GM19099 (cell line): ENCODE results near the gene ST3GAL6.

Experiments
- POLR2A ChIP-seq: IDR thresholded peaks from 3 replicates; pipeline ENCODE4 v1.6.1; 2011; ENCODE audit warnings: low read depth; ENCODE audit not compliant: insufficient read length; ENCODE audit errors: extremely low read depth

The ST3GAL6 gene

DNA sequence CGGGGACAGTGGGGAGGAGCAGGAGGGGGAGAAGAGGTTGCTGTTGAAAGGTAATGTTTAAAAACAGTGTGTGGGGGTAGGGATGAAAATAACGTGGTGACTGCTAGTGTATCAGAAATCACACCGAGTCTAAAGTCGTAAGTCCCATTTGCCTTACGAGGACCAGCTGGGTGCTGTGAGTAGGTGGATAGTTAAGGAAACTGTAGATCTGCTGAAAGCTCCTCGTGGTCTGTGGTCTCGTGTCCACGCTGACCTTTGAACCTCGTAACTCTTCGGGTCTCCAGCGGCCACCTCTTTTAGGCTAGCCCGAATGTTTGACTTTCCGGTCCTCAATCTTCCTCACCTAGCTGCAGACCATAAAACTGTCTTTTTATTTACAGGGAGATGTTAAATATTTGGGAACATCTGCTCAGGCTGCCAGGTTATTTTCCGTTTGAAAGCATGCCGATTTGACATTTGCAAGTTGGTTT lies 29.3 kb upstream of the ST3GAL6 start:
- TF ChIP-seq POLR2A = no peak

DNA sequence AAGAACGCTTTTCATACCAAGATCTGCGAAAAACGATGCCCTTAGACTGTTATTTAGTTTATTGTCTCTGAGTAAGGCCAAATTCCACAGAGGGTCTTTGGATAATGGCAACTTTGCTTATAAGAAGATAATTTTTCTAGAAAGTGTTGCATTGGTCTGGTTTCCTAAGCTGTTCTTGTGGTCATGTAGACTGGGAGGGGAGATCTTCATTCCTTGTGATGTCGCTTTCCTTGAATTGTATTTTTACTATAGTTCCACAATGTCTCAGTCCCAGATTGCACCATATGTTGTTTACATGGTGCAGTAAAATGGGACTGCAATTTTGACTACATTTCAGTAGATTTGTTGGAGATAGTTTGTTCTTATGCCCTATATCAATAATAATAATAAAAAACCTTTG lies 28.8 kb upstream of the ST3GAL6 start:
- no peak for TF ChIP-seq POLR2A

DNA sequence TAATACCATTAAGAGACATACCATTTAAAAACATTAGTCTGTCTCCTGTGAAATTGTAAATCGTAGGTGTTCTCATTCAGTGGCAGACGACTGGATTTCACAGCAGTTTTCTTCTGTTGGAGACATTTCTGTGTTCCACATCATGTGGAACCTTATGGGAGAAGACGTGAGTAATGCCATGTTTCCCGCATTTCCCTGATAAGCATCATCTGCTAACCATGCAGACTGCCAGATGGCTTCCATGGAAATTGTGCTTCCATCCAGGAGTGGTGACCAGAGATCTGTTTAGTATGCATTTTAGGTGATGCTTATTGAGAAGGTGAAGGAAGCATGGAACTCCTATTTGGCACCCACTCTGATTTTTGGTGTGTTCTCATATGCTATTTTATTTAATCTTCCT lies 28.4 kb upstream of the ST3GAL6 start:
- no peak for TF ChIP-seq POLR2A

DNA sequence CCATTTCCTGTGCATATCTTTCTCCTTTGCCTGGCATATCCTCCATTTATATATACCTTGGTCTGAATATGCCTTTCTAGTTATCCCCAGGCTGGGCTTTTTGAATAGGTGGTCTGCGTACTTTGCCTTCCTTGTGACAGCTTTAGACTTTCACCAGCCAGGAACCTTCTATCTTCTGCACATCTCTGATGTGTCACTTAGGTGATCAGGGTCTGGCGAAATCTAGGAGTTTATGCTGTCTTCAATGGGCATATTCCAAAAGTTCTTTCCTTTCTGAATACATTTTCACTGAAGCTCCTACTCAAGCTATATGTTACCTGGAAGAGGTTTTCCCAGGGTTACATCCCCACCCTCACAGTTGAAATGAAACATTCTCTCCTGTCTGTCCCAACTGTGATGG lies 27.8 kb upstream of the ST3GAL6 start:
- TF ChIP-seq POLR2A = no peak

DNA sequence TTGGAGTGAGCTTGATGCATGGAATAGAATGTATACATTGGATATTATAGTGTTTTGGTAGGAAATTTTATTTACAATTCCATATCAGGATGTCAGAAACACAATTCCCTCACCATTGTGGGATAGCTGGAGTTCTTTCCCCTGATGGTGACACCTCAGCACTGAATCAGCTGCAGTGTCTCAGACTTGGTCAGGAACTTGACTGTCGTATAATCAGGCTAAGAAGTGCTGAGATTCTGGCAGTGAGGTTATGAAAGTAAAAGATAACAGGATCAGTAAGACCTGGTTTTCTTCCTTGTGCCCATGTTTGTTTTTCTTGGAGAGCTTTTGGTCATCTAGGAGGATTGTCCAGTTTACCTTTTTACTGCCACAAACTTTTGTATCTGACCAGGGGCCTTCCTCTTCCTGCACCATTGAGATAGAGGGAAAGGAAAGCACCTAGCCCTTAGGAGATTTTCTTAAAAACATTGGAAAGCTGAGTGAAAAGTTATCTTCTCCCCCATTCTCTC lies 27.3 kb upstream of the ST3GAL6 start:
- no peak for TF ChIP-seq POLR2A

DNA sequence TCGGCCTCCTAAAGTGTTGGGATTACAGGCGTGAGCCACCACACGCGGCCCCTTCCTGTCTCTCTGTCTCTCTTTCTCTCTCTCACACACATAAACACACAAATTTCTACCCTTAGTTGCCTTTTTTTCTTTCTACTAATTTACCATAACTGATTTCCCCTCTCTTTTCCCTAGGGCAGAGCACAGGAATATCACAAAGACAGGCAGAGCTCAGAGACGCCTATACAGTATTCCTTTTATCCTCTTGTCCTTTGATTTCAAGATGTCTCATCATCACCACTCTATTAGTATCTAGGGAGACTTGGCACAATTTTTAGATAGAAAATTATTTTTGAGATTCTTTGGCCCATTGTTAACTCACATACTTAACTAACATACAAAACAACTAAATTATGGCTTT lies 25.8 kb upstream of the ST3GAL6 start:
- no peak for TF ChIP-seq POLR2A

DNA sequence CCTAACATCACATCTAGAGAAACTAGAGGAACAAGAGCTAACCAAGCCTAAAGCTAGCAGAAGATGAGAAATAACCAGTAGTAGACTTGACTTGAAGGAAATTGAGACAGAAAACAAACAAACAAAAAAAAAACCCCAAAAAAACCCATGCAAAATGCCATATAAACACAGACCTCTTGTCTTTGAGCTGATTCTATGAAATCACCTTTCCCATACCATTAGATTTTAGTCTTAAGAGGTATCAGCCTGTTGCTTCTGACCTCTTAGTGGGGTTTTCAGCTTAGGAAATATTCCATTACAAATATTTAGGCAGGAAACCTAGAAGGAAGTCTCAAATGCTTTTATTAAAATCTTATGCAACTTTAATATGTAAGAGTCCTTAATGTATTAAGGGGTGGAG lies 23.9 kb upstream of the ST3GAL6 start:
- no peak for TF ChIP-seq POLR2A

DNA sequence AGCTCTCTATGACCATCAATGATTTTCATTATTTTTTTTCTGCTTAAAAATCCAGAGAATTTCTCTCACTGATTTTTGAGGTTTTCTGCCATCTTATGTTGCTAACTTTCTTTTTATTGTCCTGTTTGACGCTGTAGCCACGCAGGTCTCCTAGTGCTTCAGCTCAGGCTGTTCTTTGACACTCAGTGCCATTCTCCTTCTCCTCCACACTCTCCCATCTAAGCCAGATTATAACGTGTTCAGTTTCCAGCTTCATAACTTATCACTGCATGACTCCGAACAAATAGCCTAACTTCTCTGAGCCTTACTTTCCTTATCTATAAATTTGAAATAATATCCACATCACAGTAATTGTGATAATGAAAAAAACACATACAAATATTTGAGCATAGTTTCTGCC lies 22.8 kb upstream of the ST3GAL6 start:
- TF ChIP-seq POLR2A = no peak

DNA sequence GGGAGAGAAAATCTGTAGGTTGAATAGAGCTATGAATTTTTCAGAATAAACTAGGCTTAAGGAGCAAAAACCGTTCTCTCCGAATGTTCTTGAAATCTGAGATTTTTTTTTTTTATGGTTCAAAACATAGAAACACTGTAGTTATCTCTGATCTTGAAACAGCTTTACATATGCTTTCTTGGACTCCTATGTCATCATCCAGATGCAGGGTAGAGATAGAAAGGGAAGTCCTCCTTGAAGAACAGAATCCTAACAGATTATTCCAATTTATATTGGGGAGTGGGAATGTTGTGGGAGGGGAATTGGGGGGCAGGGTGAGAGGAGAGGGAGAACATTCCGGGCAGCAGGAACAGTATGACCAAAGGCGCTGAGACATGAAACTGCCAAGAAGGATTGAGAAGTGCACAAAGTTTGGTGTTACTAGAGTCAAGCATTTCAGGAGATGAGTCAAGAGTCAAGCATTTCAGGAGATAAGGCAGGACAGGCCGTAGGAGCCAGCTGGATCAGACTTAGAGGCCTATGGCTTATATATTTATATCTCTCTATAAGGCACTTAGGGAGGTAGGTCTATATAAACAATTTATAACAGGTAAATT lies 21.9 kb upstream of the ST3GAL6 start:
- no peak for TF ChIP-seq POLR2A

DNA sequence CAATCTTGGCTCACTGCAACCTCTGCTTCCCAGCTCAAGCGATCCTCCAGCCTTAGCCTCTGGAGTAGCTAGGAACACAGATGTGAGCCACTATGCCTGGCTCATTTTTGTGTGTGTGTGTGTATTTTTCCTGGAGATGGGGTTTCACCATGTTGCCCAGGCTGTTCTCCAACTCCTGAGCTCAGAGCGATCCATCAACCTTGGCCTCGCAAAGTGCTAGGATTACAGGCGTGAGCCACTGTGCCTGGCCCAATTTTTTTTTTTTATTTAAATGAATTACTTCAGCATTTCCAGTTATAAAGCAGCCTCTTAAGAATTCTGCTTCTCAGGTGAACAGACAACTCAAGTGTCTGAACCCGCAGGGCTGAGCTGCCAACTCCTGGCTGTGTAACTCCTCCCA lies 20.1 kb upstream of the ST3GAL6 start:
- TF ChIP-seq POLR2A = no peak

DNA sequence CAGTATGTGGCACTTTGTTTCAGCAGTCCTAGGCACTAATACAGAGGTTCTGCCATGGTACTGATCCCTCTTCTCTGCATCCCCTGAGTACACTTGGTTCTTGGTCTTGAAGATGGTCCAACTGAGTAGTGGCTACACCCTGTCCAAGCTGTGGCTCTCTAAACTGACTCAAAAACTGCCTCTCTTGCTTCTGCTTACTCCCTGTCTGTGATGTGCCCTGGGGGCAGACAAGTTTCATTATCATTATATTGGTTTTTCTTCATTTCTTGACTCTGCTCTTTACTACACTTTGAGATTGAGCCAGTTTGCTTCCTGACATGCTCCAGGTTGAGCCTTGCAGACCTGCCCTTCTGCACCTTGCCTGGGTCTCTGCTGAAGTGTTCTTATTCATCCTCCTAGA lies 18.9 kb upstream of the ST3GAL6 start:
- no peak for TF ChIP-seq POLR2A

DNA sequence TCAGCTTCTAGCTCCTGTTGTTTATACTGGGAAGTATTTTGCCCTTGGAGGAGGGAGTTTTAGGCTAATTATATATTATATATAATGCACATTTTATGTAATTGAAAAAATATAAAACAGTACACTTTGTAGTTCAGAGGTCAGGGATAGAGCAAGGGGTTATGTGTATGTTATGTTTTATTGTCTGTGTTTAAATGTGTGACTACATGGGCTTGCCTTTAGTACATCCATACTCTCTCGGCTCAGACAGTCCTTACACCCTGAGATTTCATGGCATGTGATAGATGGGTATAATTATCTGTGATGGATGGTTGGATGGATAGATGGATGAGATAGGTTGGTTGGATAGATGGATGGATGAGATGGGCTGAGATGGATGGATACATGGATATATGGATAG lies 17.4 kb upstream of the ST3GAL6 start:
- TF ChIP-seq POLR2A = no peak

DNA sequence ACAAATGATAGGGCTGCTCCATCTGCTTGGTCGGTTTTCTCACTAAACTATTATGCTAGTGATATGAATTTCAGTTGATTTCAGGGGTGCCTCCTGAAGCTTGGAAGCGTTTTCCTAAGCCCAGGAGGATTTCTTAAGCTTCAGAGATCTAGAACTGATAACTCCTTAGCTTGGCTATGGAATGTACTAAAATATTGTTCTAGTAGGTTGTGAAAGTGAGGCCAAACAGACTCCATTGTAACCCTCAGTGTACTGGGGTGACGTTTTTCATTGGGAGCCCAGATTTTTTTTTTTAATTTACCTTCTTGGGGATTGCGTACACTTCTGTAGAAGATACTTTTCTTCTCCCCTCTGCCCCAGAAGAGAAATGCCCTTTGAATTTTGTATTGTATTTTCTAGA lies 17.0 kb upstream of the ST3GAL6 start:
- no peak for TF ChIP-seq POLR2A

DNA sequence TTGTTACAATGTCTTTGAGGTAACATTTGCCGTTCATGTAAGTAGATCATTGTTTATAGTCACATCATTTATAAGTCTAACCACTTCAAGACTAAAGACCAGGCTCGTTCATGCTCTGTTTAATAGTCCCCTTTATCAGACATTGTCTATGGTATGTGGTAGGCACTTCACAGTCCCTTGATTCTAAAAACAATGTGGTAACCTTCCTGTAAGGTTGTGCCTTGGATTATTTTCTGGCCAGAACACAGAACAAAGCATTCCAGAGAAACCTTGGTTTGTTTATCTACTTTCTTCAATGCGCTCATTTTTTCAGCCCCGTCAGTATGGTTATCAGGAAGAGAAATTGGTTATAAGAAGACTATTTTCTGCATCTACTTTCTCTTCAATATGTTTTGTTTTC lies 16.3 kb upstream of the ST3GAL6 start:
- TF ChIP-seq POLR2A = no peak

DNA sequence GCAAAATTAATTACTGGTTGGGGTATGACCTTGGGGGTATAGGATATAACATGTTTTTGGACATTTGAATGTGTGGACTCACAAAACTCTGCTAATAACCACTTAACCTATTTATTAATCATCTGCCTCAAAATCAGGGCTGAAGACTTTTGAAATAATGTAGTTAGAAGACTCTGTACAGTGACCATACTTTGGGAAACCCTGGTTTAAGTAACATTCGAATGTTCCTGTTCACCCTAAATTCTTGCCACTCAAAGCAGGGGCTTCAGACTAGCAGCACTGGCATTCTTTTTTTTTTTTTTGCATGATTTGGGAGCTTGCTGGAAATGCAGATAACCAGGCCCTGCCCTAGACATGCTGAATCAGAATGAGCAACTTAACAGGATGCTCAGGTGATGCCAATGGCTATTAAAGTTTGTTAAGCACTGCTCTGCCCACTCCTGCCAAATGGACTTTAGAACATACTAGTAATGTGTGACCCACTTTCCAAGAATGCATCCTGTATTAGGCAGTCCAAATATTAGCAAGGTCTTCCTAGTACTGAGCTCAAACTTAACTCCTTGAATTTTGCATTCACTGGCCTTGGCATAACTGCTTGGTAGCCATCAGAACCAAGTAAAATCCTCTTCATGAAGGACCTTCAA lies 12.7 kb upstream of the ST3GAL6 start:
- no peak for TF ChIP-seq POLR2A

DNA sequence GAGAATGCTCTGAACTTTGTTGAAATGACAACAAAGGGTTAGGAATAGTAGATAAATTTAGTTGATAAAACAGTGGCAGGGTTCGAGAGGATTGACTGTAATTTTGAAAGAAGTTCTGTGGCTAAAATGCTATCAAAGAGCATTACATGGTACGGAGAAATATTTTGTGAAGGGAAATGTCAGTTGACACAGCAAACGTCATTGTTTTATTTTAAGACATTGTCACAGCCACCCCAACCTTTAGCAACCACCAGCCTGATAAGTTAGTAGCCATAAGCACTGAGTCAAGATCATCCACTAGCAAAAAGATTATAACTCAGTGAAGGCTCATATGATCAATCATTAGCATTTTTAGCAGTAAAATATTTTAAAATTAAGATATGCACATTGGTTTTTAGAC lies 8.7 kb upstream of the ST3GAL6 start:
- TF ChIP-seq POLR2A = no peak

DNA sequence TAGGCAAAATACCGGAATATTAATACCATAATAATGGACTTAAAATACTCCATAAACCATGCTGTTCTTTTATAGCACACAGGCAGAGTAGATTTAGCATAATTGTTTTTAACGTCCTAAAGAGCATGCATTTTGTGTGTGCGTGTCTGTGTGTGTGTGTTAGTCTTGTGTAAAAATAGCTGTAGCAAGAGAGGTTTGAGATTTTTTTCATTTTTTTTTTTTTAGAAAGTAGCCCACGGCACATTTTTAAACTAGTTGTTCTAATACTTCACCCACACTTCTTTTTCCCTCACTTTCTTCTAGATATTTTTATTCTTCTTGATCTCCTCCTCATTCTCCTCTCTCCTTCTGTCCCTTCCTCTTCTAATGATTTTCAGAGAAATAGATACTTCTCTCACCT lies 7.5 kb upstream of the ST3GAL6 start:
- no peak for TF ChIP-seq POLR2A
